NCI-H748 (cell line): ENCODE data around the gene SHC1.
A peak's percentile ranks its signal among the peaks of the same experiment; 100 is the strongest.

Experiments used
- DNase-seq: peaks from one replicate; lab custom pipeline; 2025; ENCODE audit not compliant: unreplicated experiment; lab: John Stamatoyannopoulos, UW

SHC1 gene, protein sequence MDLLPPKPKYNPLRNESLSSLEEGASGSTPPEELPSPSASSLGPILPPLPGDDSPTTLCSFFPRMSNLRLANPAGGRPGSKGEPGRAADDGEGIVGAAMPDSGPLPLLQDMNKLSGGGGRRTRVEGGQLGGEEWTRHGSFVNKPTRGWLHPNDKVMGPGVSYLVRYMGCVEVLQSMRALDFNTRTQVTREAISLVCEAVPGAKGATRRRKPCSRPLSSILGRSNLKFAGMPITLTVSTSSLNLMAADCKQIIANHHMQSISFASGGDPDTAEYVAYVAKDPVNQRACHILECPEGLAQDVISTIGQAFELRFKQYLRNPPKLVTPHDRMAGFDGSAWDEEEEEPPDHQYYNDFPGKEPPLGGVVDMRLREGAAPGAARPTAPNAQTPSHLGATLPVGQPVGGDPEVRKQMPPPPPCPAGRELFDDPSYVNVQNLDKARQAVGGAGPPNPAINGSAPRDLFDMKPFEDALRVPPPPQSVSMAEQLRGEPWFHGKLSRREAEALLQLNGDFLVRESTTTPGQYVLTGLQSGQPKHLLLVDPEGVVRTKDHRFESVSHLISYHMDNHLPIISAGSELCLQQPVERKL

DNA sequence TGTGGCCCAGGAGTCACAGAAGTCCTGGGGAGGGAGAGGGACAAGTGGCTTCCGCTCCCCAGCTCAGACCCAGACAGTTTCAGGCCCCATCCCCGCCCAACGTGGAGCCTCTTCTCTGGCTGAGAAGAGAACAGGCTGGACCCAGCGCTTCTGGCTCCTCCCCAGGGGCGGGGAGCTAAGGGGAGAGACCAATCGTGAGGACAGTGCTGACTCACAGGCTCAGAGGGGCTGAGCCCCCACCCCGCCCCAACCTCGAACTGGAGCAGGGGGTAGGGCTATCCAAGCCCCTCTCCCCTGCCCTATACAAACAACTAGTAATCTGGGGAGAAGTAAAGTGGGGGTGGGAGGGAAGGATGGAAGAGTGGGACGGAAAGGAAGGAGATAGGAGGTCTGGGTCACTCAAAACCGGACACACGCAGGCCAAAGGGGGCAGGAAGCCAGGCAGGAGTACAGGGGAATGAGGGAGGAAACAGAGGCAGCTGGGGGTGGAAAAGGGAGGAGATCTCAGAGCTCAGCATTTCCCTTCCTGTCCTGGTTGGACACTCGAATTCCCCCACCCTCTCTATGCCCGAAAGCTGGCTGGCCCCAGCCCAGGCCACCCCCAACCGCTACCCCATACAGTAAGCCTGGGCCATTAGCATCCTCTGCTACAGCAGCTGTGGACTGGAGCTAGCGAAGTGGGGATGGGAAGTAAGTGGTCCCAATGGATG, at the start of gene SHC1:
Gene SHC1 (minus strand): TSS at position 117 of the 710 bp plus-strand sequence. CDS start 221 bp downstream, outside the sequence.
- peak; percentile 59 for DNase-seq

DNA sequence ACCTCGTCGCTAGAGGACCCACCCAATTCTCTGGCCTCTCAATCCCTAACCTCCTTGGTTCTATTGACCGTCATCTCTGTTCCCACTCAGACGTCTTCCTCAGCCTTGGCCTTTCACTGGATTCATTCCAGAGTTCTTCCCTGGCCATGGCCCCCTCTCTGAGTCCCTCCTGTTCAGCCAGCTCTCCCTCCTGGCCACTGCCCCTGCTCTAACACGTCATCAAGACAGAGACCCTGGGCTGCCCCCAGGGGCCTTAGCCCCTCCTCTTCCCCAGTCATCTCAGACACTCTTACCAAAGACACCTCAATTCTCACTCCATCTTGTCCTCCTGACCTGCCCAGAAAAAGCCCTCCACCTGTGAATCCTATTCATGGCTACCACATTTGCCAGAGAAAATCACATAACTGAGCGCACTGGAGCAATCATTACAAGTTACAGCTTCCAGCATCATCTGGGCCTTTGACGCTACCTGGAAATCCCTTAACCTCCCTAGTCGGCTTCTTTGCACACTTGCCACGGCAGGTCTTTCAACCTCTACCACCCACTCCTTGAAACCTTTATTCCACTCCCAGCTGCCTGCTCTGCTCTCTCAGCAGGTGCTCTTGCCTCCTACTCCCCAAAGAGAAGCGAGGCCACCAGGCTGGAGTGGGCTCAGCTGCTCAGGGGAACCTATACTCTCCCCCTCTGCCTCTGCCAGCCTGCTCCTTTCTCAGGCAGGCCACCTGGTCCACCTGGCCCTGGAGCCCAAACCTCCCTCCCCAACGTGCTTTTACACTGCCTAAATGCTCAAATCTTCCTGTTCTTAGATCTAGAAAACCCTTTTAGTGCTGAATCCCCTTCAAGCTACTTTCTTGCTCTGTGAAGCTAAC, 49.1 kb upstream of the SHC1 start:
- DNase-seq, result no peak

DNA sequence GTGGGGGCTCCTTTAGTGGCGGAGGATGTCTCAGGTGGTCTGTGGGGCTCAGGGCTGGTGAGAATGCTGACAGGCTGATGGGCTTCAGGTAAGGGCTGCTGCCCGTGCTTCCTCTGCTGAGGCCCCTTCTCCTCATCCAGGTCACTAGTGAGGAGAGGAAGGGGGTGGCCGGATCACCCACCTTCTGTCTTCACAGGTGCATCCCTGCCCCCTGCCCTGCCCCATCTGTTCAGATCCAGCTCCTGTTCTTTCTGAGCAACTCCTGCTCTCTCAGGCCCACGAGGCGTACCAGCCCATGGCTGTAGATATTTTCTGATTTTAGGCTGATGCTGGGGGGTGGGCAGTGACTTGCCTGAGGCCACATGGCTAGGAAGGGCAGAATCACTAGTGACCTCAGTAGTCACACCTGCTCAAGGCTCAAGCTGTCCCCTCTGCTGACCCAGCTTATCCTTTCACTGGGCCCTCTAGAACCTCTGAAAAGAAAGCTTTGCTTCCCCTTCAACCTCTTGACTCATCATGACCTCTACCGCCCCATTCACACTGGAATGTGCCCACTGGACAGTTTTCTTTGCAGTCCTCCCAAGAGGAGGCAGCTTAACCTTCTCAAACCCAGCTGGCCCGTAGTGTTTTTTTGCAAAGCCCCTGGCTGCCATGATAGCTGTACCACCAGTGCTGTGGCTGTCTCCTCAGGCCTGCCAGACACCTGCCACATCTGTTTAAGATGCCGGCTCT, 48.2 kb upstream of the SHC1 start:
- no peak for DNase-seq

DNA sequence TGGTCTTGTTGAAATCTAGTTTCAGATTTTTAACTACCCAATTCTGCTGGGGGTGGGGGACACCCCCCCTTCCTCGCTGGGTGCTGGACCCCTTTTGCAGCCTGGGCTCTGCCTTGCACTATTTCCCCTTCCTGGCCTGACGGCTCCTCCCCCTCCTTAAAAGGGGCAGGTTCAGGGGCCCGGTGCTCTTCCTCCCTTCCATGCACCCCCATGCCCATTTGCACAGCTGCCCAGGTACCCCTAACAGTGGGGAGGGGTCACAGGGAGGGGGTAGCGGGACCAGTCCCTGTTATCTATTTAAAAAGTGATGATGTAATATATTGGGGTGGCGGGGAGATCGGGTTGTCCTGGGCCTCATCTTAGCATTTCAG, 47.4 kb upstream of the SHC1 start:
- no peak for DNase-seq

DNA sequence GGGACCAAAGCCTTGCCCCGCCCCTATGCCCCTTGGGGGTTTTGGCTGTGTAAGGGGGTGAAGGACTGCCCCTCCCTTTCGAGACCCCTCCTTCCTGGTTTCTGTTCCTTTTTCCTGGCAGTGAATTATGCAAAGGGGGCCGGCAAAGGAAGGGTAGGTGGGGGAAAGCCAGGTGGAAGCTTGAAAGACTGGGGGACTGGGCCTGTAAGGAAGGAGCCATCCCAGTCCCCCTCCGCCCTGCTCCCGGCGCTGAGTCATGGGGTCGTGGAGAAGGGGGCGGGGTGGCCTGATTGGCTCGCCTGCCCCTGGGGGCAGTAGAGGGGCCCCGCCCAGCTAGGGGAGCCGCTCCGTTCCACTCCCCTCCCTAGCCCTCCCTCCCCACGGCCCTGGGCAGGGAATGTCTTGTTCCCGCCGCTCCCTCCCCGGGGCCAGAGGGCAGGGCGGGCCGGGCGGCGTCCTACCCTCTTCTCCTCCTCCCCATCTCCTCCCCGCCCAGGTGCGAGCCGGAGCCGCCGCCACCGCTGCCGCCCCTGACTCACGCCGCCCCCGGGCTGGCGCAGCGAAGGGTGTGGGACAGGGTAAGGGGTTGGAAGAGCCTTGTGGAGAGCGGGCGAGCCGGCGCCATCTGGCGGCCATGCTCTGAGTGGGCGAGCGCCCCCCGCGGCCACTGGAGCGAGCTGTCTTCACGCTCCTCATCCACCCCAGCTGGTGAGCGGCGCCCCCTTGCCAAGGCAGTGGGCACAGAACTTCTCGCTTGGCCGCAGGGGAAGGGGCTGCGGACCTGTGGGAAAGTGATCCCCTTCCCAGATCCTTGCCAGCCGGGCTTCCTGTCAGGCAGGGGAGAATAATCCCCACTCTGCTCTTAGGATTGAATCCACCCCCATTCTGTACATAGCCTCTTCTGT, 46.7 kb upstream of the SHC1 start:
- peak; percentile 92 for DNase-seq

DNA sequence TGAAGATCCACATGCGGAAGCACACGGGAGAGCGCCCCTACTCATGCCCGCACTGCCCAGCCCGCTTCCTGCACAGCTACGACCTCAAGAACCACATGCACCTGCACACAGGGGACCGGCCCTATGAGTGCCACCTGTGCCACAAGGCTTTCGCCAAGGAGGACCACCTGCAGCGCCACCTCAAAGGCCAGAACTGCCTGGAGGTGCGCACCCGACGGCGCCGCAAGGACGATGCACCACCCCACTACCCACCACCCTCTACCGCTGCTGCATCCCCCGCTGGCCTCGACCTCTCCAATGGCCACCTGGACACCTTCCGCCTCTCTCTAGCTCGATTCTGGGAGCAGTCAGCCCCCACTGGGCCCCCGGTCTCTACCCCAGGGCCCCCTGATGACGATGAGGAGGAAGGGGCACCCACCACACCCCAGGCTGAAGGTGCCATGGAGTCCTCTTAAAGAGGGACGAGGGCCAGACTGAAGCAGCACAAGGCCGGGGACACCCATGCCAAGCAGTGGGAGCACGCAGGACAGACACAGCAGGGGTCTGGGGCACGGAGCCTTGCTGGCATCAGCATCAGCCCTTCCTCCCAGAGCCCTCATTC, 45.8 kb upstream of the SHC1 start:
- no peak for DNase-seq

DNA sequence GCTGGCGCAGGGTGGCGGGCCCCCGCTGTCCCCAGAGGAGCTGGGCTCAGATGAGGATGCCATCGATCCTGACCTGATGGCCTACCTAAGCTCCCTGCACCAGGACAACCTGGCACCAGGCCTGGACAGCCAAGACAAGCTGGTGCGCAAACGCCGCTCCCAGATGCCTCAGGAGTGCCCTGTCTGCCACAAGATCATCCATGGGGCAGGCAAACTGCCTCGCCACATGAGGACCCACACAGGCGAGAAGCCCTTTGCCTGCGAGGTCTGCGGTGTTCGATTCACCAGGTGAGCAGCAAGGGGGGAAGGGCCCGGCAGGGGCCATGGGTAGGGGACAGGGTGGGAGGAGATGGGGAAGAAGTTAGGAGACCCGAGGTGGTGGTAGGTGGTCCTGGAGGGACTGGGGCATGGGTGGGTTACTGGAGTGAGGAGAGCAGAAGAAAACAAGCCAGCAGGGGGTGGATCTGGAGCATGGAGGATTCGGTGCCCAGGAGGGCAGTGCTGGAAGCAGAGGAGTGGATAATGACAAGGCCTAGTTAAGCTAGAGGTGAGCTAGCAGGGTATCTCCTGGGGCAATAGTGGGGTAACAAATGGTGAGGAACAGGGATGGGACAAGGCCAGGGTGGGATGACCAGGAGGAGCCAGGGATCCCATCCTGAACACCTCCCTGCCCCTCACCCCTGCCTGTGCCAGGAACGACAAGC, 45.1 kb upstream of the SHC1 start:
- DNase-seq, result no peak

DNA sequence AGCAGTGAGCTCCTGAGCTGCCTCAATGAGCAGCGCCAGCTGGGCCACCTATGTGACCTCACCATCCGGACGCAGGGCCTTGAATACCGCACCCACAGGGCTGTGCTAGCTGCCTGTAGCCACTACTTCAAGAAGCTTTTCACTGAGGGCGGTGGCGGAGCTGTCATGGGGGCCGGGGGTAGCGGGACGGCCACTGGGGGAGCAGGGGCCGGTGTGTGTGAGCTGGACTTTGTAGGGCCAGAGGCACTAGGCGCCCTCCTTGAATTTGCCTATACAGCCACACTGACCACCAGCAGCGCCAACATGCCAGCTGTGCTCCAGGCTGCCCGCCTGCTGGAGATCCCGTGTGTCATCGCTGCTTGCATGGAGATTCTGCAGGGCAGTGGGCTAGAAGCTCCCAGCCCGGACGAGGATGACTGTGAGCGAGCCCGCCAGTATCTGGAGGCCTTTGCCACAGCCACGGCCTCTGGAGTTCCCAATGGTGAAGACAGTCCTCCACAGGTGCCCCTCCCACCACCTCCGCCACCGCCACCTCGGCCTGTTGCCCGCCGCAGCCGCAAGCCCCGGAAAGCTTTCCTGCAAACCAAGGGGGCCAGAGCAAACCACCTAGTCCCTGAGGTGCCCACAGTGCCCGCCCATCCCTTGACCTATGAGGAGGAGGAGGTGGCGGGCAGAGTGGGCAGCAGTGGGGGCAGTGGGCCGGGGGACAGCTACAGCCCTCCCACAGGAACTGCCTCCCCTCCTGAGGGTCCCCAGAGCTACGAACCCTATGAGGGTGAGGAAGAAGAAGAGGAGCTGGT, 44.4 kb upstream of the SHC1 start:
- DNase-seq, result no peak

DNA sequence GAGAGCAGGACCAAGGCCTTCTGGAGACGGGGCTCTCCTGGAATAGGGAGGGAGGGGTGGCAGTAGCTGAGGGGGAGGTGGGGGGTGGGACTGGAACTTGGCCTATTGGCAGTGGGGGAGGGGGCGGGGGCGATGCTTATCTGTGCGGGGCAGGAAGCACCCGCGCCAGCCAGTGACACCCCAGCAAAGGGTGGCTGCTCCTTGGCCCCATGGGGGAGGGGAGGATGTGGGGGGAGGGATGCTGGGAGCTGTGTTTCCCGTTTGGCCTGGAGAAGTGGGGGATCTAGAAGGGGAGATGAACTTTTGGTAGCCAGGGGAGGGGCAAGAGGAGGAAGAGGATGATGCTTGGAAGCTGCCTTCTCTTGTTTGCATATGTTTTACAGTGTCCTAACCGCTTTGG, 43.1 kb upstream of the SHC1 start:
- no peak for DNase-seq

DNA sequence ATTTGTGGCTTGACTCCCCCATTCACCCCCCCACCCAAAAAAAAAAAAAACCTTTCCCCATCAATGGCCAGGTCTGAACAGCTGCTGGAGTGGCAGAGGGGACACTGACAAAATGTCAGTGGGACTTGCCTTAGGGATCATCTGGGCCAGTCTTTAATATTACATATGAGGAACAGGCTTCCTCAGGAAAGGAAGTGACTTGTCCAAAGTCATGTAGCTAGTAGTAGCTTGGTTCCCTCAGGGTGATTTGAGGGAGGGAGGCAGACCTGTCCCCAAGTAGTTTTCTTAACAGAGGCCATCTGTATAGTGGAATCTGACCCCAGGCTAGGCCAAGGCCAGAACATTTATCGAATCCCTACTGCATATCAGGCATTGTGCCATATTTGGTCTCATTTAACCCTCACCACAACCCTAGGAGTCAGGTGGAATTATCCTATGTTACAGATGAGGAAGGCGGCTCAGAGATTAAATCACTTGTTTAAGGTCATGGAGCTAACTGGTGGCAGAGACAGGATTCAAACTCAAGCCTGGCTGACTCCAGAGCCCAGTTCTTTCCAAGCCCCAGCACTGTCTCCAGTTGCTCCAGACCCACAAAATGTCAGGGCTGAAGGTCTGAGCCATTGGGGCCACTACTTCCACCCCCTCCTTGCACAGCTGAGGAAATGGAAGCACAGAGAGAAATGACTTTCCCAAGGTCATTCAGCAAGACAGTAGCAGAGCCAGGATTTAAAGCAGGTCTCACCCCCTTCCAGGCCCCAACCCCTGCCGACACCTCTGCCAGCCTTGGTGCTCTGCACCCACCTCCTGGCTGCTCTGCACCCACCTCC, 42.4 kb upstream of the SHC1 start:
- DNase-seq, result no peak

DNA sequence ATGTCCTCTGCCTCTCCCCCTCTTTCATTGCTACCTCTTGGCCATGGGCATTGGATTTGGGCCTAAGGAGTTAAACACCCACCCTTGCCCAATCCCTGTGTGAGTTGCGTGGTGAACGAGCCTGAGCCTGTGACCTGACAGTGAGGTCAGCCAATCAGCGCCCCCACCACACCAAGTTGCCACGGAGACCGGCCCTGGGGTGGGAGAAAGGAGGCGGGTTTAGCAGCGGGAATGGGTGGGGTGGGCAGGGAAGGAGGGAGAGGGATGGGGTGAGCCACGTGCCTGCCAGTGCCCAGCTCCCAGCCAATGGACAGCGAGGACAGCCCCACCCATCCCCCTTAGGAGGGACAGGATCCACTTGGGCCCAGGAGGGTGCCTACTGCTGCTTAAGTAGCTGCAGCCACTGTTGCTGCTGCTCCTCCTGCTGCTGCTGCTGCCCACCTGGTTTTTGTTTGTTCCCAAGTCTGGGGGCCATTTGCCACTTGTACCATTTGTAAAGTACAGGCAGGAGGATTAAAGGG, 41.5 kb upstream of the SHC1 start:
- peak; percentile 80 for DNase-seq

DNA sequence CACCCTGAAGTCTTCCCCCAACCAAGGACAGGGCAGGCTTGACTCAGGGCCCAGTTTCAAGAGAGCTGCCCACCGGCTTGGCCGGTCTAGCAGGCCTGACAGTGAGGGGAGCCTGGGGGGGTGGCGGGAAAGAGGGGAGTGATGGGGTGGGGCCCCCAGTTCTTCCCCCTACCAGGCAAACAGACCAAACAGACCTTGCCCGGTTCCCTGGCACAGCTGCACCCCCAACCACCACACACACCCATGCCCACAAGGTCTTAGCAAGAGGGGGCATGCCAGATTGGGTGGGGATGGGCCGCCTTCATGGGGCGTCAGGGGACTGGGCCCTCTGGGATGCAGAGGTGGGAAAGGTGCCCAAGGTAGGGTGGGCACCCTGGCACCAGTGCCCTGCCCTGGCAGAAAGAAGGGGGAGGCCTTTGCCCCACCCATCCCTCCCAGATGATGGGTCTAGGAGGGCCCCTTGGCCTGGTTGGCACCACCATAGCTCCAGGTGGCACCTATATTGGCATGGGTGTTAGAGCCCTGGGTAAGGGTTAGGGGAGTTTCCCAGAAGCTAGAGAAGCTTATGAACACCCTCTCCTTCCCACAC, 41.0 kb upstream of the SHC1 start:
- DNase-seq, result no peak

DNA sequence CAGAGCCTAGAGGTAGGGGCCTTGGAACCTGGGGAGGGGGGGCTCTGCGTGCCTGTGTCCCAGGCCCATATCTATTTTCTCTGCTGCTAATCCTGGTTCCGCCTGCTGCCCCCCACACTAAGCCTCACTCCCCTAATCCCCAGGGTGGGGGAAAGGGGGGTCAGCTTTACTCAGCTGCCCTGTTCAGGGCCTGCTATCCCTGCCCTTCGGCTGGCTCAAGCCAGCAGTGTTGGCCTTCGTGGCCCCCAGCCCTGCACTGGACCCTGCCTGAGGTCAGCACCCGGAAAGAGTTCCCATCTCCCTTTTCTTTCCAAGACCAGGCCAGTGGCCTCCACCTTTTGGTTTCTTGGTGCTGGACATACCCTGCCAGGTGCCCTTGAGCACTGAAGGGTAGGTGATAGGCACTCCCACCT, 40.5 kb upstream of the SHC1 start:
- no peak for DNase-seq

DNA sequence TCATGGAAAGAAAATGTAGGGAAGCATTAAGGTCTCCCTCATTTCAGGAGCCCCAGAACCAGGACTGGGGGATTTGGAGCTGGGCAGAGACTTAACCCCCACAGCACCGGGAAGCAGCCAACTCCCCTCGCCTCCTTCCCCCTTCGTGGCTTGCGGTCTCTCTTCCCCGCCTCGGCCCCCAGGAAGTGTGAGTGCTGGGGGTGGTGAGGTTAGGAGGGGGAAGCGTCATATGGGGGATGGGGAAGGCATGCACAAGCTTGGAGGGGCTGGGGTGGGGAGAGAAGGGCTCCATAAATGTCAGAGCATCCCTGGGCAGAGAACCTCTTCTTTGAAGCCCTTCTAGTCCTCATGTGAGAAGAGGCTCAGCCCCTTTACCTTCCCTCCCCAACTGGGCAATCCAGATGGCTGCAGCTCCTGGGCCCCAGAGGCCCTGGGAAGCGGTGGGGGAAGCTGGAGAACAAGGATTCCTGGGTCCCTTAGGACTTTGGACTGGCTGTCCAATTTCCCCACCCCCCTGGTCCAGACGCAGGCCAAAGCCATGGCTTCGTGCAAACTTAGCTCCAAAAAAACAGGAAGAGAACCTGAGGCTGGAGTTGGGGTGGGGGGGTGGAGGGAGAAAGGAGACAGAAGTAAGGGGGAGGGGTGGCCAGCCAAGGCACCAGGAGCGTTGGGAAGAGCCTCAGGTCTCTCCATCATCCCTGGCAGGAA, 39.8 kb upstream of the SHC1 start:
- no peak for DNase-seq

DNA sequence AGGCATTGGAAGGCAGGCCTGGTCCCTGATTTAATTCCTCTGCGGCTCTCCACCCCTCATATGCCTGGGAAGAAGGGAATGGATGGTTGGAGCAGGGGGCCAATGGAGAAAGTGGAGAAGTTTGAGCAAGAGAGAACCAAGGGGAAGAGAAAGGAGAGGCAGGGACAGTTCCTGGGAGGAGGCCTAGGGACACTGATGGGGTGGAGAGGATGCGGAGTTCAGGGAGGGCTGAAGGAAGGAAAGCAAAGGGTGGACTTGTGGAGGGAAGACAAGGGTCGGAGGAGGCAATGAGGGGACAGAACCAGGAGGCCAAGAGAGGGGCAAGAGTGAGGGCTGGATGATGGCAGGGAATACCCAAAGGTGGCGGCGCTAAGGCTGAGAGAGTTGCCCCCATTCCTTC, 39.2 kb upstream of the SHC1 start:
- no peak for DNase-seq
